Activated naive CD4-positive, alpha-beta T cell treated with anti-CD3 and anti-CD28 coated beads for 36 hours (primary cell): ENCODE results near the gene ADH1B. TPM values are rescaled to one million over a fixed set of nuclear protein-coding genes. Genes with fewer than 3 reads are reported as not detected.

Source experiments
- CTCF ChIA-PET: fragments of 350-600 bp; sonication (Branson Sonifier 250); formaldehyde crosslinking; loops from one replicate; lab custom pipeline; 2021; ENCODE audit warnings: antibody characterized with exemption; lab: Charles Lee
- DNase-seq: peaks from one replicate; pipeline ENCODE4 v3.0.0-alpha.2; 2020
- H3K27ac Mint-ChIP-seq: one replicate; pipeline ENCODE4 v1.8.0; 2021; ENCODE audit warnings: mild to moderate bottlenecking, mixed read lengths
- H3K27me3 Mint-ChIP-seq: one replicate; pipeline ENCODE4 v1.8.0; 2021; ENCODE audit warnings: low read depth, mixed read lengths
- H3K36me3 Mint-ChIP-seq: one replicate; pipeline ENCODE4 v1.8.0; 2021; ENCODE audit warnings: low read depth, mixed read lengths
- H3K4me1 Mint-ChIP-seq: one replicate; pipeline ENCODE4 v1.8.0; 2021; ENCODE audit warnings: low read depth, mixed read lengths
- H3K4me3 Mint-ChIP-seq: one replicate; pipeline ENCODE4 v1.8.0; 2021; ENCODE audit warnings: mild to moderate bottlenecking, moderate library complexity, mixed read lengths
- H3K9me3 Mint-ChIP-seq: one replicate; pipeline ENCODE4 v1.8.0; 2021; ENCODE audit warnings: mixed read lengths
- intact Hi-C: fragments of 100-400 bp; cut with micrococcal nuclease; formaldehyde crosslinking; loops from one replicate; pipeline ENCODE4 v1.15.1; 2023
- total RNA-seq, 2 experiments: library from RNA; stranded (reverse); gene quantifications; one replicate each; pipeline ENCODE4 v1.2.3, GENCODE V29; 2021

The ADH1B gene
- total RNA-seq, 2 experiments from 2014 or later = not detected

GRCh38 chr4:99275885-99276284, 45.3 kb downstream of the ADH1B start:
- H3K4me1 Mint-ChIP-seq = no peaks in the 10 kb centered on the region
- no peak for DNase-seq
- intact Hi-C loops = no loop called here
- H3K9me3 Mint-ChIP-seq = no peaks in the 10 kb centered on the region
- peaks cover 2% of the 10 kb centered on the region for H3K27me3 Mint-ChIP-seq
- no peak overlapping the region for H3K4me3 Mint-ChIP-seq
- H3K36me3 Mint-ChIP-seq = no peaks in the 10 kb centered on the region
- CTCF ChIA-PET = no interaction called here
- no peak overlapping the region for H3K27ac Mint-ChIP-seq

GRCh38 chr4:99275050-99275449, 46.2 kb downstream of the ADH1B start:
- CTCF ChIA-PET = interaction anchor here (0.7 kb wide), 1 partner anchor 1338 kb away, joined by 3 read pairs; no protein-coding TSS in a partner anchor
- no peak overlapping the region for H3K27ac Mint-ChIP-seq
- peaks cover 4% of the 10 kb centered on the region for H3K27me3 Mint-ChIP-seq

GRCh38 chr4:99273704-99274103, 47.5 kb downstream of the ADH1B start:
- intact Hi-C loops = no loop called here
- no peaks in the 10 kb centered on the region for H3K36me3 Mint-ChIP-seq
- CTCF ChIA-PET = no interaction called here
- no peak overlapping the region for H3K4me3 Mint-ChIP-seq
- H3K4me1 Mint-ChIP-seq = no peaks in the 10 kb centered on the region
- peaks cover 4% of the 10 kb centered on the region for H3K27me3 Mint-ChIP-seq
- H3K9me3 Mint-ChIP-seq = no peaks in the 10 kb centered on the region
- DNase-seq = no peak
- no peak overlapping the region for H3K27ac Mint-ChIP-seq

More at GRCh38 chr4:99275050-99275449, 46.2 kb downstream of the ADH1B start:
- no peak overlapping the region for H3K4me3 Mint-ChIP-seq
- H3K36me3 Mint-ChIP-seq = no peaks in the 10 kb centered on the region
- no peaks in the 10 kb centered on the region for H3K9me3 Mint-ChIP-seq
- DNase-seq = no peak
- intact Hi-C loops = no loop called here
- no peaks in the 10 kb centered on the region for H3K4me1 Mint-ChIP-seq

- Mint-ChIP-seq H3K9me3 (peaks cover 6% of the 10 kb centered on the region), H3K4me3 (no peak overlapping the region), H3K4me1 (no peaks in the 10 kb centered on the region), H3K27me3 (no peaks in the 10 kb centered on the region), H3K27ac (no peak overlapping the region), H3K36me3 (no peaks in the 10 kb centered on the region)
- intact Hi-C loops = no loop called here
- CTCF ChIA-PET = interaction anchor here (0.6 to 0.7 kb wide), 2 partner anchors 37 to 873 kb away, joined by 3 to 4 read pairs; no protein-coding TSS in a partner anchor
- no peak for DNase-seq
Measured at GRCh38 chr4:99264927-99265326, 56.3 kb downstream of the ADH1B start.

Other genes with a start within 250 kb of the ADH1B start
- 10 to 100 TPM; 94.3 to 99.9 TPM for gene ADH5, start 232.6 kb downstream of the ADH1B start, total RNA-seq
- not detected for gene ADH4, start 177.1 kb downstream of the ADH1B start, total RNA-seq
- gene ADH6, start 102.2 kb downstream of the ADH1B start, total RNA-seq = not detected
- gene ADH1A, start 30.4 kb downstream of the ADH1B start, total RNA-seq = not detected
- gene ADH1C, start 31.3 kb upstream of the ADH1B start, total RNA-seq = not detected
- gene ADH7, start 113.9 kb upstream of the ADH1B start, total RNA-seq = not detected
- gene C4orf17, start 189.6 kb upstream of the ADH1B start, total RNA-seq = not detected
- 1 to 10 TPM; 8.8 to 9.2 TPM for gene TRMT10A, start 242.6 kb upstream of the ADH1B start, total RNA-seq